Cardiac fibroblast (primary cell): ENCODE results near the gene PGM5.

Source experiments
- DNase-seq, 2 donors: peaks; one replicate each; pipeline versions ENCODE4 v3.0.0 to v3.0.0-alpha.2; 2010; ENCODE audit warnings: low read depth in 2 of 2
- H3K4me3 ChIP-seq, 2 donors: replicated peaks in 1 of 2; 1 replicate in 1 of 2; 2 replicates in 1 of 2; pipeline ENCODE4 v1.5.1; 2011; ENCODE audit warnings: low read depth in 2 of 2, low read length in 2 of 2, mild to moderate bottlenecking in 2 of 2, moderate library complexity in 1 of 2
- CTCF ChIP-seq: IDR thresholded peaks from one replicate; pipeline ENCODE4 v1.5.1; 2011; ENCODE audit warnings: low read depth, mild to moderate bottlenecking, low read length, inconsistent platforms

The PGM5 gene

GRCh38 chr9:68555437-68556150, 199.2 kb downstream of the PGM5 start:
- no peak for DNase-seq
- H3K4me3 ChIP-seq: no peak overlapping the region
- TF ChIP-seq CTCF: no peak

GRCh38 chr9:68558545-68558944, 202.1 kb downstream of the PGM5 start:
- TF ChIP-seq CTCF: no peak
- no peak for DNase-seq
- no peak overlapping the region for H3K4me3 ChIP-seq

GRCh38 chr9:68560071-68560844, 203.8 kb downstream of the PGM5 start:
- no peak overlapping the region for H3K4me3 ChIP-seq
- DNase-seq: peak; percentile 70 to 92
- peak; percentile 43 for TF ChIP-seq CTCF

- no peak for DNase-seq
- no peak overlapping the region for H3K4me3 ChIP-seq
- no peak for TF ChIP-seq CTCF
These were observed 206.1 kb downstream of the PGM5 start for GRCh38 chr9:68562461-68562860.

- no peak for DNase-seq
- no peak for TF ChIP-seq CTCF
- H3K4me3 ChIP-seq: no peak overlapping the region
These were observed 211.2 kb downstream of the PGM5 start for GRCh38 chr9:68567565-68567964.

- no peak overlapping the region for H3K4me3 ChIP-seq
- peak; percentile 18 for TF ChIP-seq CTCF
- DNase-seq: peak in 1 of 2 donors; percentile 19
These were observed 217.7 kb downstream of the PGM5 start for GRCh38 chr9:68574150-68574549.
